ENCODE results near the gene TNK2.
A peak's percentile ranks its signal among the peaks of the same experiment; 100 is the strongest.

Gene TNK2

DNA sequence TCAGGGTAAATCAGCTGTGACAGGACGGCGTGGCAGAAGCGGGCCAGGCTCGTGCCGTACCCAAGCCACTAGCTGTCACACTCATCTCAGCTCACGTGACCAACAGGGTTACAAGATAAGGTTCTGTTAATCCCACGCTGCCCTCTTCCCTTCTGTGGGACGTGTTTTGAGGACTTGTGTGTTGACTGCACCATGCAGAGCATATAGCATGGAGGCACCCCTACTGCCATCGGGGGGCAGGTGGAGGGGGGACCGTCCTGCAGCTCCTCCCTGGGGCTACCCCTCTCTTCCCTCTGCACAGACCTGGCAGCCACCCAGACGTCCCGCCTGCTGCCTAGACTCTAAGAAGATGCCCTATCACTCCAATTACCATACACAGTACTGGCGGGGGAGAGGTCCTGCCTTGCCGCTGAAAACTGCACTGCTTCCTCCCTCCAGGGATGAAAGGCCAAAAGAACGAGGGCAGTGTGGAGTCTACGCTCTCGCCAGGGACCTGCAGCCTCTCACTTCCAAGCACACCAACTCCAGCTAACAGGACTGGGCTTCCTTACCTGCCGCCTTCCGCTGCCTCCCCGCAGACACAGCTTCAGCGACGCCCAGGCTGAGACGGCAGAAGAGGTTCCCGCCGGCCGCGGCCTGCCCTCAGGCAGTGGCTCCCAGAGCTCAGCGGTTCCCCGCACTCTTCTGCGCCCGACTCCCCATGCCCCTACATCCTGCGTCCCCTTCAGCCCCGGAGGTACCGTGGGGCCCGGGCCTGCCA, at the start of gene TNK2 (continued):
- TF ChIP-seq ZNF280C (tag by site-specific recombination; IDR thresholded peaks at IDR 0.05) (no peak), ZNF169 (tag by site-specific recombination; IDR thresholded peaks at IDR 0.05) (no peak), KLF1 (tag by site-specific recombination; IDR thresholded peaks at IDR 0.05) (no peak; the same call in 1 of the 2 replicates), ZNF561 (tag by site-specific recombination; IDR thresholded peaks at IDR 0.05; ENCODE audit: borderline replicate concordance) (0 out of 2 replicates have a peak, but pooled peaks have one; percentile 54), EGR2 (tag by site-specific recombination; IDR thresholded peaks at IDR 0.05; ENCODE audit: low read depth) (peak; percentile 83), ZNF366 (tag by site-specific recombination; conservative IDR thresholded peaks at IDR 0.05) (peak; percentile 97), GLI4 (tag by site-specific recombination; IDR thresholded peaks at IDR 0.05) (0 out of 2 replicates have a peak, but pooled peaks have one; percentile 13), SP7 (tag by site-specific recombination; IDR thresholded peaks at IDR 0.05) (peak; percentile 99), ZNF623 (tag by site-specific recombination; IDR thresholded peaks at IDR 0.05) (0 out of 2 replicates have a peak, but pooled peaks have one; percentile 19), ZNF324 (tag by site-specific recombination; IDR thresholded peaks at IDR 0.05) (peak; percentile 88)
- TF ChIP-seq, protein P1, sequence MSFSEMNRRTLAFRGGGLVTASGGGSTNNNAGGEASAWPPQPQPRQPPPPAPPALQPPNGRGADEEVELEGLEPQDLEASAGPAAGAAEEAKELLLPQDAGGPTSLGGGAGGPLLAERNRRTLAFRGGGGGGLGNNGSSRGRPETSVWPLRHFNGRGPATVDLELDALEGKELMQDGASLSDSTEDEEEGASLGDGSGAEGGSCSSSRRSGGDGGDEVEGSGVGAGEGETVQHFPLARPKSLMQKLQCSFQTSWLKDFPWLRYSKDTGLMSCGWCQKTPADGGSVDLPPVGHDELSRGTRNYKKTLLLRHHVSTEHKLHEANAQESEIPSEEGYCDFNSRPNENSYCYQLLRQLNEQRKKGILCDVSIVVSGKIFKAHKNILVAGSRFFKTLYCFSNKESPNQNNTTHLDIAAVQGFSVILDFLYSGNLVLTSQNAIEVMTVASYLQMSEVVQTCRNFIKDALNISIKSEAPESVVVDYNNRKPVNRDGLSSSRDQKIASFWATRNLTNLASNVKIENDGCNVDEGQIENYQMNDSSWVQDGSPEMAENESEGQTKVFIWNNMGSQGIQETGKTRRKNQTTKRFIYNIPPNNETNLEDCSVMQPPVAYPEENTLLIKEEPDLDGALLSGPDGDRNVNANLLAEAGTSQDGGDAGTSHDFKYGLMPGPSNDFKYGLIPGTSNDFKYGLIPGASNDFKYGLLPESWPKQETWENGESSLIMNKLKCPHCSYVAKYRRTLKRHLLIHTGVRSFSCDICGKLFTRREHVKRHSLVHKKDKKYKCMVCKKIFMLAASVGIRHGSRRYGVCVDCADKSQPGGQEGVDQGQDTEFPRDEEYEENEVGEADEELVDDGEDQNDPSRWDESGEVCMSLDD (tag by site-specific recombination; IDR thresholded peaks at IDR 0.05) = peak; percentile 50; the same call in 1 of the 2 replicates
- TF ChIP-seq, protein P2, sequence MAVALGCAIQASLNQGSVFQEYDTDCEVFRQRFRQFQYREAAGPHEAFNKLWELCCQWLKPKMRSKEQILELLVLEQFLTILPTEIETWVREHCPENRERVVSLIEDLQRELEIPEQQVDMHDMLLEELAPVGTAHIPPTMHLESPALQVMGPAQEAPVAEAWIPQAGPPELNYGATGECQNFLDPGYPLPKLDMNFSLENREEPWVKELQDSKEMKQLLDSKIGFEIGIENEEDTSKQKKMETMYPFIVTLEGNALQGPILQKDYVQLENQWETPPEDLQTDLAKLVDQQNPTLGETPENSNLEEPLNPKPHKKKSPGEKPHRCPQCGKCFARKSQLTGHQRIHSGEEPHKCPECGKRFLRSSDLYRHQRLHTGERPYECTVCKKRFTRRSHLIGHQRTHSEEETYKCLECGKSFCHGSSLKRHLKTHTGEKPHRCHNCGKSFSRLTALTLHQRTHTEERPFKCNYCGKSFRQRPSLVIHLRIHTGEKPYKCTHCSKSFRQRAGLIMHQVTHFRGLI (tag by site-specific recombination; IDR thresholded peaks at IDR 0.05) = peak; percentile 6; the same call in 1 of the 2 replicates

GRCh38 chr3:195956577-195956976, 48.2 kb upstream of the TNK2 start:
- ChIA-PET CTCF (no interaction called here), POLR2A (no interaction called here)
- H3K4me3 ChIP-seq (ENCODE audit: low read depth, low read length) = no peak overlapping the region
- TF ChIP-seq ZSCAN18 (tag by site-specific recombination; IDR thresholded peaks at IDR 0.05) (no peak), PBX3 (CRISPR knock-in tag; IDR thresholded peaks at IDR 0.05) (no peak), ZNF121 (tag by site-specific recombination; IDR thresholded peaks at IDR 0.05) (no peak), ZIC2 (tag by site-specific recombination; IDR thresholded peaks at IDR 0.05) (no peak), ZNF473 (tag by site-specific recombination; IDR thresholded peaks at IDR 0.05) (no peak), ZNF654 (tag by site-specific recombination; IDR thresholded peaks at IDR 0.05; ENCODE audit: low read depth) (no peak), ZNF555 (tag by site-specific recombination; conservative IDR thresholded peaks at IDR 0.05) (no peak), ZSCAN4 (tag by site-specific recombination; IDR thresholded peaks at IDR 0.05) (no peak)
- no peaks in the 10 kb centered on the region for H3K4me1 ChIP-seq (ENCODE audit: control insufficient read depth, insufficient read depth, low read length)
- H3K9me3 ChIP-seq (ENCODE audit: control insufficient read depth, insufficient read depth, low read depth, low read length) = no peaks in the 10 kb centered on the region
- no peaks in the 10 kb centered on the region for H3K36me3 ChIP-seq (ENCODE audit: control insufficient read depth in 2 of 2, insufficient read depth in 1 of 2, low read length in 2 of 2)
- H3K27ac ChIP-seq (ENCODE audit: extremely low read depth, low read depth, low read length) = no peak overlapping the region

Data from HEK293 (cell line).